Measurements from ENCODE around the gene COL9A3.
A peak's percentile ranks its signal among the peaks of the same experiment; 100 is the strongest.

COL9A3 gene

GRCh38 chr20:62856931-62857619 is 40.2 kb downstream of the COL9A3 start:
- H3K36me3 ChIP-seq: peaks cover 40% of the 10 kb centered on the region
- no peak for TF ChIP-seq CTCF (IDR thresholded peaks at IDR 0.05)
- H3K27ac ChIP-seq: no peak overlapping the region
- H3K27me3 ChIP-seq: peaks cover 21% of the 10 kb centered on the region
- H3K4me1 ChIP-seq (ENCODE audit: control insufficient read depth in 1 of 2, insufficient read depth in 1 of 2, low read depth in 1 of 2, low read length in 1 of 2): peaks cover 9 to 14% of the 10 kb centered on the region in 2 experiments
- H3K4me3 ChIP-seq (ENCODE audit: low read depth in 1 of 2, low read length in 1 of 2): no peak overlapping the region
- H3K9me3 ChIP-seq: no peaks in the 10 kb centered on the region

- no peak for TF ChIP-seq CTCF (IDR thresholded peaks at IDR 0.05)
- no peak overlapping the region for H3K4me3 ChIP-seq (ENCODE audit: low read depth in 1 of 2, low read length in 1 of 2)
- H3K27me3 ChIP-seq: peaks cover 21% of the 10 kb centered on the region
- H3K4me1 ChIP-seq (ENCODE audit: control insufficient read depth in 1 of 2, insufficient read depth in 1 of 2, low read depth in 1 of 2, low read length in 1 of 2): peaks cover 9 to 18% of the 10 kb centered on the region in 2 experiments
- H3K27ac ChIP-seq: no peak overlapping the region
- no peaks in the 10 kb centered on the region for H3K9me3 ChIP-seq
- peaks cover 28% of the 10 kb centered on the region for H3K36me3 ChIP-seq
Measured at GRCh38 chr20:62858058-62858830, 41.4 kb downstream of the COL9A3 start.

- no peaks in the 10 kb centered on the region for H3K9me3 ChIP-seq
- no peak overlapping the region for H3K27ac ChIP-seq
- H3K36me3 ChIP-seq: peaks cover 16% of the 10 kb centered on the region
- H3K27me3 ChIP-seq: peaks cover 21% of the 10 kb centered on the region
- H3K4me1 ChIP-seq (ENCODE audit: control insufficient read depth in 1 of 2, insufficient read depth in 1 of 2, low read depth in 1 of 2, low read length in 1 of 2): peaks cover 9 to 18% of the 10 kb centered on the region in 2 experiments
- H3K4me3 ChIP-seq (ENCODE audit: low read depth in 1 of 2, low read length in 1 of 2): no peak overlapping the region
- TF ChIP-seq CTCF (IDR thresholded peaks at IDR 0.05): no peak
Measured at GRCh38 chr20:62859721-62860120, 42.9 kb downstream of the COL9A3 start.

GRCh38 chr20:62860391-62860923 is 43.6 kb downstream of the COL9A3 start:
- no peak overlapping the region for H3K27ac ChIP-seq
- no peak for TF ChIP-seq CTCF (IDR thresholded peaks at IDR 0.05)
- peak overlapping the region; percentile 52 to 66 for H3K4me3 ChIP-seq (ENCODE audit: low read depth in 1 of 2, low read length in 1 of 2)
- H3K36me3 ChIP-seq: peaks cover 8% of the 10 kb centered on the region
- no peaks in the 10 kb centered on the region for H3K9me3 ChIP-seq
- peaks cover 9 to 18% of the 10 kb centered on the region in 2 experiments for H3K4me1 ChIP-seq (ENCODE audit: control insufficient read depth in 1 of 2, insufficient read depth in 1 of 2, low read depth in 1 of 2, low read length in 1 of 2)
- peaks cover 25% of the 10 kb centered on the region for H3K27me3 ChIP-seq

- no peak for TF ChIP-seq CTCF (IDR thresholded peaks at IDR 0.05)
- Histone ChIP-seq H3K9me3 (no peaks in the 10 kb centered on the region), H3K27ac (peak overlapping the region; percentile 13), H3K27me3 (peaks cover 25% of the 10 kb centered on the region), H3K4me3 (ENCODE audit: low read depth in 1 of 2, low read length in 1 of 2) (peak overlapping the region; percentile 52 to 66), H3K4me1 (ENCODE audit: control insufficient read depth in 1 of 2, insufficient read depth in 1 of 2, low read depth in 1 of 2, low read length in 1 of 2) (peaks cover 9 to 18% of the 10 kb centered on the region in 2 experiments), H3K36me3 (peaks cover 7% of the 10 kb centered on the region)
Measured at GRCh38 chr20:62860924-62861691, 44.3 kb downstream of the COL9A3 start.

Measured in neutrophil (primary cell).